SH-SY5Y (cell line): ENCODE measurements around the gene MACROH2A1.

Experiments
- GATA2 ChIP-seq: IDR thresholded peaks from 2 replicates; pipeline ENCODE4 v1.6.1; 2011; ENCODE audit warnings: mild to moderate bottlenecking, low read depth, low read length
- GATA3 ChIP-seq: IDR thresholded peaks from 2 replicates; pipeline ENCODE4 v1.6.1; 2011; ENCODE audit warnings: low read depth, mild to moderate bottlenecking, low read length, moderate library complexity

GRCh38 chr5:135430135-135430437 is 31.1 kb upstream of the MACROH2A1 start:
- no peak for TF ChIP-seq GATA3
- no peak for TF ChIP-seq GATA2
